Stimulated activated CD8-positive, alpha-beta memory T cell treated with anti-CD3 and anti-CD28 coated beads, Interleukin-2, amount 100 ng/mL, for 1 hour (primary cell): ENCODE data around the gene TIPIN.
"Not testable (repeated sequence)": the region's sequence is repeated elsewhere in the genome, so short reads cannot be mapped to it uniquely, and the experiment has no call there.

Source experiments
- DNase-seq, 2 donors: peaks; one replicate each; pipeline ENCODE4 v3.0.0-alpha.2; 2020; ENCODE audit warnings: low read depth in 2 of 2

Gene TIPIN

GRCh38 chr15:66386204-66387123, 30.0 kb upstream of the TIPIN start, which contains the start of gene MAP2K1:
Gene MAP2K1 (plus strand): TSS chr15:66386912. CDS start chr15:66387348, 436 bp downstream.
- peak; percentile 97 to 98 for DNase-seq

- DNase-seq = not testable (repeated sequence)
Measured at GRCh38 chr15:66381376-66381775, 24.9 kb upstream of the TIPIN start.

GRCh38 chr15:66378814-66379430, 22.4 kb upstream of the TIPIN start:
- DNase-seq = no peak

- no peak for DNase-seq
Measured at GRCh38 chr15:66374179-66374578, 17.7 kb upstream of the TIPIN start.

- no peak for DNase-seq
Measured at GRCh38 chr15:66369773-66370651, 13.5 kb upstream of the TIPIN start.

GRCh38 chr15:66364944-66365528, 8.6 kb upstream of the TIPIN start:
- DNase-seq = no peak

- DNase-seq = no peak
Measured at GRCh38 chr15:66362776-66363175, 6.3 kb upstream of the TIPIN start.

- DNase-seq = not testable (repeated sequence)
Measured at GRCh38 chr15:66361745-66362460, 5.4 kb upstream of the TIPIN start.

GRCh38 chr15:66359740-66360139, 3.3 kb upstream of the TIPIN start:
- no peak for DNase-seq

GRCh38 chr15:66356077-66356358, 467 bp downstream of the TIPIN start:
- no peak for DNase-seq

GRCh38 chr15:66348530-66348929, 8.0 kb downstream of the TIPIN start:
- not testable (repeated sequence) for DNase-seq

- DNase-seq = no peak
Measured at GRCh38 chr15:66328771-66329170, 27.7 kb downstream of the TIPIN start.

GRCh38 chr15:66327736-66328135, 28.7 kb downstream of the TIPIN start:
- no peak for DNase-seq

- no peak for DNase-seq
Measured at GRCh38 chr15:66326051-66326450, 30.4 kb downstream of the TIPIN start.

- no peak for DNase-seq
Measured at GRCh38 chr15:66323312-66323928, 33.1 kb downstream of the TIPIN start.

GRCh38 chr15:66312144-66312543, 44.3 kb downstream of the TIPIN start:
- DNase-seq = no peak

- no peak for DNase-seq
Measured at GRCh38 chr15:66310786-66311185, 45.7 kb downstream of the TIPIN start.

GRCh38 chr15:66309828-66310227, 46.7 kb downstream of the TIPIN start:
- no peak for DNase-seq

GRCh38 chr15:66308531-66308930, 48.0 kb downstream of the TIPIN start:
- no peak for DNase-seq

- DNase-seq = no peak
Measured at GRCh38 chr15:66306381-66306780, 50.1 kb downstream of the TIPIN start.

GRCh38 chr15:66304425-66304824, 52.1 kb downstream of the TIPIN start:
- DNase-seq = not testable (repeated sequence)
